Activated T-helper 1 cell treated with anti-CD3 and anti-CD28 coated beads, Interleukin-12 subunit alpha, Interleukin-12 subunit beta, Interleukin-2, Interleukin-4 antibody, amounts not matched to agents 30 ng/mL and 10 ng/mL and 1 ng/mL, durations not matched to agents 14 hours and 24 hours and 36 hours (primary cell): Measurements from ENCODE around the gene PKNOX2. TPM values are rescaled to one million over a fixed set of nuclear protein-coding genes. Genes with fewer than 3 reads are reported as not detected.

ENCODE experiments used
- DNase-seq: peaks from one replicate; pipeline ENCODE4 v3.0.0; 2021; ENCODE audit warnings: low spot score
- H3K27ac Mint-ChIP-seq: one replicate; pipeline ENCODE4 v1.8.0; 2021; ENCODE audit warnings: mild to moderate bottlenecking, mixed read lengths
- H3K27me3 Mint-ChIP-seq: one replicate; pipeline ENCODE4 v1.8.0; 2022; ENCODE audit warnings: mild to moderate bottlenecking, moderate library complexity, mixed read lengths; ENCODE audit not compliant: insufficient read depth
- H3K36me3 Mint-ChIP-seq: one replicate; pipeline ENCODE4 v1.8.0; 2021; ENCODE audit warnings: low read depth, mixed read lengths
- H3K4me1 Mint-ChIP-seq: one replicate; pipeline ENCODE4 v1.8.0; 2021; ENCODE audit warnings: low read depth, mixed read lengths
- H3K4me3 Mint-ChIP-seq: one replicate; pipeline ENCODE4 v1.8.0; 2021; ENCODE audit warnings: mild to moderate bottlenecking, moderate library complexity, mixed read lengths
- H3K9me3 Mint-ChIP-seq: one replicate; pipeline ENCODE4 v1.8.0; 2021; ENCODE audit warnings: mixed read lengths
- intact Hi-C: fragments of 100-400 bp; cut with micrococcal nuclease; formaldehyde crosslinking; loops from one replicate; pipeline ENCODE4 v1.15.1; 2024
- total RNA-seq: library from RNA; stranded (reverse); gene quantifications from 2 replicates; pipeline ENCODE4 v1.2.3, GENCODE V29; 2022

Gene PKNOX2
- total RNA-seq, 1 donor from 2014 or later, result not detected

GRCh38 chr11:125239585-125240560 is 75.3 kb downstream of the PKNOX2 start:
- Mint-ChIP-seq H3K4me3 (no peak overlapping the region), H3K27ac (no peak overlapping the region), H3K36me3 (no peaks in the 10 kb centered on the region), H3K4me1 (no peaks in the 10 kb centered on the region), H3K27me3 (peaks cover 10% of the 10 kb centered on the region), H3K9me3 (no peaks in the 10 kb centered on the region)
- no peak for DNase-seq
- intact Hi-C loops, result no loop called here

- Mint-ChIP-seq H3K27me3 (peaks cover 7% of the 10 kb centered on the region), H3K9me3 (no peaks in the 10 kb centered on the region), H3K4me3 (no peak overlapping the region), H3K27ac (no peak overlapping the region), H3K36me3 (no peaks in the 10 kb centered on the region), H3K4me1 (no peaks in the 10 kb centered on the region)
- intact Hi-C loops, result no loop called here
- no peak for DNase-seq
These were observed 76.6 kb downstream of the PKNOX2 start for GRCh38 chr11:125241104-125241503.

DNA sequence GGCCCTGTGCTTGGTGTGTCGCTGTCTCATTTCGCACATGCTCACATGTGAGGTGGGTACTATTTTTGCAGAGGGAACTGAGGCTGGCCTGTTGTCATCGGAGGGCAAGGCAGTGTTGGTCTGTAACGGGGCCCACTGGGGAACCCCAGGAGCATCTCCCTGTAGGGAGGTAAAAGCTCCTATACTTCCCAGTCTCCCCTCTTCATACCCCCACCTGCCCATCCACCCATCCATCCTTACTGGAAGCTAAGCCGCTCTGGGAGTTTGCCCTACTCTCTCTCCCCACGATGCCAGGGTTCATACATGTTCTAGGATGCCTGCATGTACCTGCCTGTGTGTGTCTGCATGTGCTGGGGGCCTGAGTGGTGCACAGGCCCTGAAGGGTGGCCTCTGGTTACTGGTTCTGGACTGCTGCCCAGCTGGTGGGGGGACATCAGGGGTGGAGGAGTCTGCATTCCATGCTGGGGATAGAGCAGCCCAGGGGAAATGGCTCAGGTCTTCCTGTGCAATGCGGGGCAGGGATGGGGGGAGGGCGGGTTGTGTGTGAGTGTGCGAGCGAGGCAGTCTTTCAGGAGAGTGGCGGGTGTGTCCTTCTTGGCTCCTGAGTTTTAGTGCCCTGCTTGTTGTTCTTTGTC is 77.7 kb downstream of the PKNOX2 start:
- no peaks in the 10 kb centered on the region for H3K9me3 Mint-ChIP-seq
- H3K4me1 Mint-ChIP-seq, result no peaks in the 10 kb centered on the region
- peaks cover 7% of the 10 kb centered on the region for H3K27me3 Mint-ChIP-seq
- H3K27ac Mint-ChIP-seq, result no peak overlapping the region
- DNase-seq, result no peak
- no peaks in the 10 kb centered on the region for H3K36me3 Mint-ChIP-seq
- no peak overlapping the region for H3K4me3 Mint-ChIP-seq
- intact Hi-C loops, result no loop called here

- no peaks in the 10 kb centered on the region for H3K36me3 Mint-ChIP-seq
- H3K27me3 Mint-ChIP-seq, result peaks cover 9% of the 10 kb centered on the region
- no peak for DNase-seq
- H3K9me3 Mint-ChIP-seq, result no peaks in the 10 kb centered on the region
- no peak overlapping the region for H3K4me3 Mint-ChIP-seq
- H3K4me1 Mint-ChIP-seq, result no peaks in the 10 kb centered on the region
- no peak overlapping the region for H3K27ac Mint-ChIP-seq
- intact Hi-C loops, result no loop called here
These were observed 79.6 kb downstream of the PKNOX2 start for GRCh38 chr11:125244166-125244565.

DNA sequence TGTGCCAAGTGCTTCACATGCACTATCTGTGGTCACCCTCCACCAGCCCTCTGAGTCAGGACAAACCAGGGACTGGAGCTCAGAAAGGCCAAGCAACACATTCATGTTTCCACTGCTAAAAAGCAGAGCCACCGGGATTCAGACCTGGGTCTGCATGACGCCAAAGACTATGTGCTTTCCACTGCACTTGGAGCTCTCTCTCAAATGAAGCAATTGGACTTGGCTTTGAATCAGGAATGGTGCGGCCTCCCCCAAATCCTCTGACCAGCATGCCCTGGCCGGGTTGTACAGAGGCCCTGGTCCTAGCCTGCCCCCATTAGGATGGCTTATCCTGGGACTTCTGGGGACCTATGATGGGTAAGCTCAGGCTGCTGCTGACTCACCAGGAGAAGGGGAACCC is 80.7 kb downstream of the PKNOX2 start:
- DNase-seq, result no peak
- Mint-ChIP-seq H3K9me3 (no peaks in the 10 kb centered on the region), H3K27me3 (peaks cover 6% of the 10 kb centered on the region), H3K36me3 (no peaks in the 10 kb centered on the region), H3K4me3 (no peak overlapping the region), H3K27ac (no peak overlapping the region), H3K4me1 (no peaks in the 10 kb centered on the region)
- intact Hi-C loops, result no loop called here

DNA sequence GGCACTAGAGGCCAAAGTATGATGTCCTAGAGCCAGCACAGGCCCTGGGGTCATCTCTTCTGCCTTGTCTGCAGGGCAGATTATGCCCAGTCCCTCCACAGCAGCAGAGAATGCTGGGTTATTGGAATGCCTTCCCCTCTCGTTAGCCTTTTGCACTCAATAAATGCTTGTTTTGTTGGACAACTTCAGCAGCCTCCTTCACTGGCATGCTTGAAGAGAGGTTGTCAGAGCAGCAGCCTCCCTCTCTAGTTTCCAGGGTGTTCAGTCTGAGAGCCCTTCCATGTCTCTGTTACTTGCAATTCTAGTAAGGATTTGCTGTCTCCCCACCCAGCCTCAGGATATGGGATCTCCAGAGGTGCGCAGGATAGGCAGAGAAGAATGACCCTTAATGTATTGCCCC is 82.9 kb downstream of the PKNOX2 start:
- Mint-ChIP-seq H3K4me3 (no peak overlapping the region), H3K4me1 (no peaks in the 10 kb centered on the region), H3K27ac (no peak overlapping the region), H3K36me3 (no peaks in the 10 kb centered on the region), H3K9me3 (no peaks in the 10 kb centered on the region), H3K27me3 (peaks cover 6% of the 10 kb centered on the region)
- no peak for DNase-seq
- intact Hi-C loops, result no loop called here

DNA sequence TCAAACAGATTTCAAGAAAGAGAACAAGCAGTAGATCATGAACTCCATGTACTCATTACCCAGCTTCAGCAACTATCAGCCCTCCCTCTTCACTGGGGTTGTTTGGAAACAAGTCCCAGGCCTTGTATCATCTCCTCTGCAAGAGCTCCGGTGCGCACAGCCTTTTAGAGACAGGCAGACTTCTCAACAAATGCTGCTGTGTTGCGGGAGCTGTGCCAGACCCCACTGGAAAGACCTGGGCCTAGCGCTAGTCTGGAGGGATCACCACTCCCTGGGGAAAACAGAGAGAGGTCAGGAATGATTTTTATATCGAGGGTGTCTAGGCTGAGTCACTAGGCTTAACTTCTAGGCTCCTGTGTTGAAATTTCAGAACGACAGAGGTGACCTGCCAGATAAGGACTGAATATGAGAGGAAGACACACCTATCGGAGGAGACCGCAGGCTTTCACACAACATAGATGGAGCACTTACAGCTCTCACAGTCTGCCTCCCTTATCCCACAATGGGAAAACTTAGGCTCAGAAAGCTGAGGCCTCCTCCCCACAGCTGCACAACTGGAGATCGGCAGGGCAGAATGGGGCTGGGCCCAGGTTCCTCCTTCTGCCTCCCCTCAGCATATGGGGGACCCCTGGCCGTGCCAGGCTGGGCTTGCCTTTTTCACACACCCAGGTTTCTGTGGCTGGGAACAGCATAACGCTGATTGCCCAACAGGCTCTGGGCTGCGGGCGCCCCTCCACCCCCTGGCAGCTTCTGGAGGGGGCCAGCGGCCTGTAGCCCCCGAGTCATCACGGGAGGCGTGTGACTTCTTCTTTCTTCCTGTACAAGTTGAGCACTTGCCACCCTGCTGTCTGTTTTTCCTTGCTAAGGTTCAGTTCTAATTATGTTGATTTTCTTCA is 86.0 kb downstream of the PKNOX2 start:
- Mint-ChIP-seq H3K36me3 (no peaks in the 10 kb centered on the region), H3K9me3 (no peaks in the 10 kb centered on the region), H3K27me3 (peaks cover 4% of the 10 kb centered on the region), H3K4me3 (no peak overlapping the region), H3K4me1 (no peaks in the 10 kb centered on the region), H3K27ac (no peak overlapping the region)
- no peak for DNase-seq
- intact Hi-C loops, result no loop called here

GRCh38 chr11:125251214-125251545 is 86.6 kb downstream of the PKNOX2 start:
- no peak overlapping the region for H3K27ac Mint-ChIP-seq
- no peak overlapping the region for H3K4me3 Mint-ChIP-seq
- DNase-seq, result no peak
- H3K27me3 Mint-ChIP-seq, result peaks cover 4% of the 10 kb centered on the region
- intact Hi-C loops, result no loop called here
- H3K4me1 Mint-ChIP-seq, result no peaks in the 10 kb centered on the region
- no peaks in the 10 kb centered on the region for H3K36me3 Mint-ChIP-seq
- H3K9me3 Mint-ChIP-seq, result no peaks in the 10 kb centered on the region

GRCh38 chr11:125251956-125252355 is 87.4 kb downstream of the PKNOX2 start:
- peaks cover 4% of the 10 kb centered on the region for H3K27me3 Mint-ChIP-seq
- H3K27ac Mint-ChIP-seq, result no peak overlapping the region

DNA sequence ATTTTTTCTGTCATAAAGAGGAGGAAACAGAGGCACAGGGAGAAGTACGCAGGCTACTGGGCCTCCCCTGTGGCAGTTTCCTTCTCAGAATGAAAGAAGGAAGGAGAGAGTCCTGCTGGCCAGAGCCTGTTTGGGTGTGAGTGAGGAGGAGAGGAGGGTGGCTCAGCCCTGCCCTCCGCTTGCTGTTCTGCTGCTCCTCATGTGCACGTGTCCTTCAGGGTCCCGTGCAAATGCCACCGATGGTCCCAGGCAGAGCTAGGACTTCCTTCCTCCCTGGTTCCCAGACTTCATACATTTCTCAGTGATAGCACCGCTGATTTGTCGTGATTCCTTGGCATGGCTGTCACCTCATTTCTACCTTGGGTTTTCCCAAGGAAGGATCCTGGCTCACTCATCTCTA is 88.7 kb downstream of the PKNOX2 start:
- H3K27me3 Mint-ChIP-seq, result no peaks in the 10 kb centered on the region
- no peak overlapping the region for H3K4me3 Mint-ChIP-seq
- H3K27ac Mint-ChIP-seq, result no peak overlapping the region
- H3K9me3 Mint-ChIP-seq, result no peaks in the 10 kb centered on the region
- no peaks in the 10 kb centered on the region for H3K36me3 Mint-ChIP-seq
- no peak for DNase-seq
- intact Hi-C loops, result no loop called here
- H3K4me1 Mint-ChIP-seq, result no peaks in the 10 kb centered on the region

More at GRCh38 chr11:125251956-125252355, 87.4 kb downstream of the PKNOX2 start:
- no peaks in the 10 kb centered on the region for H3K4me1 Mint-ChIP-seq
- no peaks in the 10 kb centered on the region for H3K36me3 Mint-ChIP-seq
- no peak overlapping the region for H3K4me3 Mint-ChIP-seq
- DNase-seq, result no peak
- intact Hi-C loops, result no loop called here
- no peaks in the 10 kb centered on the region for H3K9me3 Mint-ChIP-seq

- no peaks in the 10 kb centered on the region for H3K4me1 Mint-ChIP-seq
- H3K4me3 Mint-ChIP-seq, result no peak overlapping the region
- no peaks in the 10 kb centered on the region for H3K27me3 Mint-ChIP-seq
- H3K36me3 Mint-ChIP-seq, result no peaks in the 10 kb centered on the region
- H3K27ac Mint-ChIP-seq, result no peak overlapping the region
- intact Hi-C loops, result no loop called here
- no peaks in the 10 kb centered on the region for H3K9me3 Mint-ChIP-seq
- DNase-seq, result no peak
These were observed 89.4 kb downstream of the PKNOX2 start for GRCh38 chr11:125253795-125254525.

DNA sequence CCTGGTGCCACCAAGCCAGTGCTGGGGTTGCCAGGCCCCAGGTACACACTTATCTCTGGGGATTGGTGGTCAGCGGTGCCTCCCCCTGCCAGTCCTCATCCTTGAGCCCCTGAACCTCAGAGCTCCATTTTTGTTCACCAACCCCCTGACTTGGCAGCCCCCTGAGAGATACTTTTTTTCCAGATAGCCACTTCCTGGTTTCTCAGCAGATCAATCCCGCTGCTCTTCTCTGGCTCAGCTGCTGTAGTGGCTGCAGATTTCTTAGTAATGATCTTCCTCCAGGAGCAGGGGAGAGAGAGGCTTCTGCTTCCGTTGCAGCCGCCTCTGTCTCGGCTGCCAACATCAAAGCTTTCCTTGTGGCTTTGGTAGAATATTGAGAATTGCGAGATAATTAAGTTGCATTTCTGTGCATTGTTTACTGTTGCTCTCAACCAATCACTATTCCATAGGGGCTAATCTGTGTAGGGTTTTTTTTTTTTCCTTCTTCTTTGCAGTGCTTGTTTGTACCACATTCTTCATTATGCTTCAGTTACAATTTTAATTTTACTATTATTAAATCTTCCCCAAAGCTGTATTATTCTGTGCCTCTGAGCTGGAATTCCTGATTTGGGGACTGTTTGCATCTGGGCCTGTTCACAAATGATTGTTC is 92.1 kb downstream of the PKNOX2 start:
- Mint-ChIP-seq H3K4me1 (no peaks in the 10 kb centered on the region), H3K4me3 (no peak overlapping the region), H3K27ac (no peak overlapping the region), H3K27me3 (peaks cover 4% of the 10 kb centered on the region), H3K9me3 (no peaks in the 10 kb centered on the region), H3K36me3 (no peaks in the 10 kb centered on the region)
- no peak for DNase-seq
- intact Hi-C loops, result no loop called here
